DMS114 treated with DMSO at 0.1 percent for 48 hours (cell line): ENCODE measurements around the gene ZFP92.
"Not testable (repeated sequence)": the region's sequence is repeated elsewhere in the genome, so short reads cannot be mapped to it uniquely, and the experiment has no call there.

Experiments
- DNase-seq: peaks from one replicate; lab custom pipeline; 2025; ENCODE audit not compliant: unreplicated experiment; lab: John Stamatoyannopoulos, UW

ZFP92 gene

DNA sequence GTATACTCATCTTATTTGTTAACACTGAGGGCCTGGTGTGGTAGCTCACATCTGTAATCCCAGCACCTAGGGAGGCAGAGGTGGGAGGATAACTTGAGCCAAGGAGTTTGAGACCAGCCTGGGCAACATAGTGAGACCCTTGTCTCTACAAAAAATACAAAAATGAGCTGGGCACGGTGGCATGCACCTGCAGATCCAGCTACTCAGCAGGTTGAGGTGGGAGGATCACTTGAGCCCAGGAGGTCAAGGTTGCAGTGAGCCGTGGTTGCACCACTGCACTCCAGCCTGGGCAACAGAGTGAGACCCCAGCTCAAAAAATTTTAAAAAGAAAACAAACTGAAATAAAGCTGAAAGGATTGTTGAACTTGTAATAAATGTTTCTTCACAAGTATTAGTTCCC lies 26.3 kb upstream of the ZFP92 start:
- DNase-seq: not testable (repeated sequence)

DNA sequence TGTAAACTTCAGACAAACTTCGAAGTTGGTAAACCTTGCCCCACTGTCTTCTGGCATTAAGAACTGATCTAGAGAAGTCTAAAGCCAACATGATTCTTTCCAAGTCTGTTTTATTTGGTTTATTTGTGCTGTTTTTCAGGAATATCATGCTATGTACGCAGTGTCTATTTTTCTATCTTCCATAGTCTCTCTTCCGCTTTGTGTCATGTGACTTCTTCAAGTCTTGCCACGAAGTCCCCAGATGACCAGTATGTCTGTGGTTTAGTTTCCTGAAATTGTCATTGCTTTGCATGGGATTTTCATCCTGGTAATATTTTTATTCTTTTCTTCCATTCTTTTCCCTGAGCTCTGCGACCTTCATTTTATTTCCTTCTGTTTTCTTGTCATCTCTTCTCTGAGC lies 25.2 kb upstream of the ZFP92 start:
- DNase-seq: no peak

DNA sequence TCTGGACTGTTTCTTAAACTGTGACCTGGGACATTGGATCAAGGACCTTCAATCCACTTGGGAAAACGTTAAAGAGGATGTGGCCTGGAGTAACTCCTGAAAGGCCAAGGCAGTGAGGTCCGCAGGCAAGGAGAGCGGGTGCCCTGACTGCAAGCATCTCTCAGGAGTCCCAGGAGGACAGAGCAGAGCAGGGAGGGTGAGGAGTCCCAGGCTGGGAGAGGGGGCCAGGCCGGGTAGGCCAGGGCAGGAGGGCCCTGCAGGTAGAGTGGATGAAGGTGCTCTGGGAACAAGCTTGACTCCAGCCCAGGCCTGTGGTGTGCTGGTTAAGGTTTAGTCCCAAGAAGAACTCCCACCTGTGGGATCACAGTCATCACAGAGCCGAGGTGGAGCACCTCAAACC lies 23.9 kb upstream of the ZFP92 start:
- no peak for DNase-seq

DNA sequence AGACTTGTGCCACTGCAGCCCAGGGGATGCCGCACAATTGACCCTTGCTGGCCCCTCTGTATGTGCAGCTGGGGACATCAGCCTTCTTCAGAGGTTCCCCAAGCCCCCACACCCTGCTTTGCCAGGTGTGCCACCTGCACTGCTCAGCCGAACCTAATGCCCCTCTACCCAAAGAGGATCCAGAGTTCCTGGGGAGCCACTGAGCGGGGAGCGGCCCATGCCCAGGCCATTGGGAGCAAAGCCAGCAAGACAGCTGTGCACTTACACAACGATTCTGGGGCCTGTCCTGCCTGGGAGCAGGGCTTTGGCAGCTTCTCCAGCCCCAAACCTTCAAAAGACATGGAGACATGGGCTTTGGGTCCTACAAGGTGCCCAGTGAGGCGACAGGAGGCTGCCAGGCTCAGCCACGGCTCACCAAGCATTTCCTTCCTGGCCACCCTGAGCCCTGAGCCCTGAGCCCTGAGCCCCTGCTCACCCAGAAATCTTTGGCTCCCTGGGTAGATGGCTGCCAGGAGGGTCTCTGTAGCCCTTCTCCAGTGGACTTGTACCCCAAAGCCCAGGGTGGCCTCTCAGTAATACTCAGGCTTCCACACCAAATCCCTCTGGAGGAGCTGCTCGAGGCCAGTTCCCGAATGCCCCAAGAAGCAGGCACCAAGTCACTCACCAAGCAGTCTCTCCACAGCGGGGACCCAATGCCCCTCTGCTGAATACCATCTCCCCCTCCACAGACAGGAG lies 23.1 kb upstream of the ZFP92 start:
- no peak for DNase-seq

DNA sequence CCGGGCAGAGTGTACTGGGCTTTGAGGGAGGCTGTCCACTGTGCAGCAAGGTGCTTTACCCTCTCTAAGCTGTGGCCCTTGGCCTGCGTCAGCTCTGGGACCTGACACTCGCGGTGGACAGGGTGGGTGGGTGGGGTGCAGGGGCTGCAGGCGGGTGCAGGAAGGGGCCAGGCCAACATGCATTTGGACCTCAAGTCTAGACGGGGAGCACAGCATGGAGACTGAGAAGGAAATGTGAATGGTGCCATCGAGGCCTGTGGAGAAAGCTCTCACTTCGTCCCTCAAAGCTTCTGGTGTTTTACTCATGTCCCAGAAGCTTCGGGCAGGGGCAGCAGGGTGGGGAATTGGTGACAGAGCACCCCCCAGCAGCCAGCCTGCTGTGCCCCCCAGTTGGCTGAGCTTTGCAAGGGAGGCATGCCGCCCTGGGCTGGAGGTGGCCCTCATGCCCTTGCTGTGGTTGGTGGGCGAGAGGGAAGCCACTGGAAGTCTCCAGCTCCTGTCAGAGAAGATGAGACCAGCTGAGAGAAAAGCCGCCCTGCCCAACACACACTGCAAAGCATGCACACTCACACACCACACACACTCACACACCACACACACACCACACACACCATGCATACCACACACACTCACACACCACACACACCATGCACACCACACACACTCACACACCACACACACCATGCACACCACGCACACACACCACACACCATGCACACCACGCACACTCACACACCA lies 22.4 kb upstream of the ZFP92 start:
- DNase-seq: no peak

DNA sequence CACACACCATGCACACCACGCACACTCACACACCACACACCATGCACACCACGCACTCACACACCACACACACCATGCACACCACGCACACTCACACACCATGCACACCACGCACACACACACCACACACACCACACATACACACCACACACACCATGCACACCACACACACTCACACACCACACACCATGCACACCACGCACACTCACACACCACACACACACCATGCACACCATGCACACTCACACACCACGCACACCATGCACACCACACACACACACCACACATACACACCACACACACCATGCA lies 21.9 kb upstream of the ZFP92 start:
- not testable (repeated sequence) for DNase-seq

DNA sequence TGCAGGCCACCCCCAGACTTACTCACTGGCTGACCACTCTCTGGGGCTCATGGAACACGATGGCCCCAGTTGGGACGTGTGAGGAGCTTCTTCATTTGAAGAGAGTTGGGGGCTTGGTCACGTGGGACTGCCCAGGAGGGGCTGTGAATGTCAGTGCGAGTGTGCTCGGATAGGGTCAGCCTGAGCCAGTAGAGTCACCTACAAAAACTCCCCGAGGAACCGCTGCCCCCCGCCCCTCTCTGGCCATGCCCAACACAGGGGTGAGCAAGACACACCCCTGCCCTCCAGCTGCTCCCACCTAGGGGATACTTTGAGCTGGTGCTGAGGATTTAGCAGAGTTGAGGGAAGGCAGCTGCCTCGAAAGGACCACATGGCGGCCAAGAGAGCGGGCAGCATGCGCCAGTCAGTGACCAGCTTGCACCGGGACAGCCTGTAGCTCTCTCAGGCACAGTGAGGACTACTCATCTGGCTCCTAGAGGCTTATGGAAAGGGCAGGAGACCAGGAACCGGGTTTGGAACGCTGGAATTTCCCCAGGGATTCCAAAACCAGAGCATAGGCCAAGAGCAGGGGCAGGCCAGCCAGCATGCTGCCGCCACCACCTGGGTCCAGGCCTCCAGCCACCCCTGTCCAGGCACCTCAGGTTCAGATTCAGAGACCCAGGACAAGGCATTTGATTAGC lies 18.5 kb upstream of the ZFP92 start:
- no peak for DNase-seq

DNA sequence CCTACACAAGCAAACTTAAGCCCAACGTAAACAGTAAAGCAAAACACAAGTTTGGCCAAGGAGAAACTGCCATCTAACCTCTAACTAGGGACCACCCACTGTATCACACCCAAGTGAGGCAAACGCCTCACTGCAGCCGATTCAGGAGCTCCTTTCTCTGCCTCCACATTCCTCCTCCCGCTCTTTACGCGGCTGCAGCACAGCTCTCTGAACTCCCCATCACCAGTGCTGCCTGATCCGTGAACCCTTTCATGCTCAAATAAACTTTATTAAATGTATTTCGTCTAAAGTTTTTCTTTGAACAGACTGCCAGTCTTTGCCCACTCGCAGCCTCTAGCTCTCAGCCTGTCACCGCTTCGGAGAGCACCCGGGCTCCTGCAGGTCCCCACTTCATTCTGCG lies 16.7 kb upstream of the ZFP92 start:
- DNase-seq: no peak

DNA sequence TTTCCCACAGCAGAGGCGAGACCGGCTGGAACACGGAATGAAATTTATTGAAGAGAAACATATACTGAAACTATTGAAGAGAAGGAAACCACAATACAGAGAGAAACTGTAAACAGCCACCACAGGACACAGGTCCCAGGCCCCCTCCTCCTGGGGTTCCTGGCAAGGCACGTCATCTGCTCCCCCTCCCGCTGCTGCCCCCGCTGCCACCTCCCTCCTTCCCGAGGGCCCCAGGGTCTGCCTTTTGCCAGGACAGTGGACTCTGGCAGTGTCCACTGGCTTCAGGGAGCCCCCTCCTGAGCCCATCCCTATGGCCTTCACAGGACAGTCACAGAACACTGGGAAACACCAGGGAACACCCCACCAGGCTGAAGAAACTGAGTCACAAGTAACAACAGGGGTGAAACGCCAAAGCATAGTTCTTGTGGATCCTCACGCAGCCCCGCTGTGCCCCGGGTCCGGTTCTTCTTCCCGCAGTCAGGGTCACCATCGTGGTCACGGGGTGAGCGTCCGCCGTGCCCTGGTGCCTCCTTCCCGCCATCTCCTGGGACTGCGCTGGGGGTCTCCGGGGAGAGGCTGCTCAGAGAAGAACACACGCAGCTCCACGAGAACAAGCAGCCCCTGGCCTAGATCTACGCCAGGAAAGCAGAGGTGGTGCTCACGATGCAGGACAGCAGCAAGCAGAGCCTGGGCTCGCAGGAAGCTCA lies 15.5 kb upstream of the ZFP92 start:
- DNase-seq: no peak

DNA sequence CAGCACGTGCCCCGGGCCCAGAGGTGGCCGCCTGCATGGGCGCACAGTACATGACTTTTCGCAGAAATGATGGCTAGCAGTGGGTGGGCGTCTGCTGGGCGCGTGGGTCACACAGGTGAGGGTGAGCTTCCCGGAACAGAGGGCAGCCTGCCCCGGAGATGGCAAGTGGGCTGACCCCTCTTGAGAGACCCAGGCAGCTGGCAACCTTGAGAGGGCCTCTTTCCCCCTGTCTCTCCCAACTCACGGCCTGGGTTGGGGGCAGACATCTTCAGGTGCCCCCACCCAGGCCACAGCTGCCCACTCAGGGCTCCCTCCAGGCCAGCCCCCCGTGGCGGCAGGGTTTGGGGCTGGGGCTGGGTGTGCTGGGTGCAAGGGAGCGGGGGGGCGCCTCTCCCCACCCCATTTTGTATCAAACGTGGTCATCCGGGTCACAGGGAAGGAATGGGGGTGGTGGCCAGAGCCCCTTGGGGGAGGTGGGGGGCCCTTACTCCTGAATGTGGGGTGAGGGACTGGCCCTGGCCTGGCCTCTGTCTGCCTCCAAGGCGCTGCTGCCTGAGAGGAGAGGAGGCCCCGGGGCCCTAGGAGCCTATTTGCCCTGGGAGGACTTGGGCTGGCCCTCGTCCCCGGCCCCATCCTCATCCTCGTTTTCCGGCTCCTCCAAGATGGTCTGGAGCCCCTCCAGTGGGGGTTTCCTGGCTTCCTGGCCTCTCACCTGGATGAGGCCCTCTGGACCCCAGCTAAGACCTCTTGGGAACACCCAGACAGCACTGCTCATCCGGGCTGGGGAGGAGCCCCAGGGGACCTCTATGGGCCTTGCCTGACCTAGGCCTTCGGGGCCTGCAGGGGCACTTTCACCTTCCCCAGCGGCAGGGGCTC lies 14.7 kb upstream of the ZFP92 start:
- no peak for DNase-seq

DNA sequence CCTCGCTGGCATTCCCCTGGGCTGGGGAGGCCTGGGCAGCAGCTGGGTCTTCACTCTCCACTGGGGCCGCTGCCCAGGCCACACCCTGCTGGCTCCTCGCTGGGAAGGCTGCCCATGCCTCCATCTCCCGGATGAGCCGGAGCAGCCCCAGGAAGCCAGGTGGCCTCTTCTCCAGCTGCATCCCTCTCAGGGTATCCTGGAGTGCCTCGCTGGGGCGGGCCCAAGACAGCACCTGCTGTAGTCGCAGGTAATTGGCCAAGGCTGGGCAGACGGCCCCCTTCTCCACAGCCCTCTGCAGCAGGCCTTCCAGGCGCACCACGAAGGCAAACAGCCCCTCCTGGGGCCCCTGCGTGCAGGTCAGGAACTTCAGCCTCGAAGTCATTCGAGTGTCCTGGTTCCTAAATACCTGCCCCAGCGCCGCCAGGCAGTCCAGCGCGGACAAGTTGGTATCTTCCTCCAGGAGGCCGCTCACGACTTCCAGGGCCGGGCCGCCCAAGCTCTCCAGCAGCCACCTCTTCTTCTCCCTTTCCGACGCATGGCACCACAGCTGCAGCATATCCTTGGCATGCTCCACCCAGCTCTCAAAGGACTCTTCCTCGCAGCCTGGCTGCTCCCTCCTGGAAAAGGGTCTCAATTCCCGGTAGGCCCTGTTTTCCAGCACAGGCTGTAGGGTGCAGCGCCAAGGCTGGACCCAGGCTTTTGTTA lies 13.9 kb upstream of the ZFP92 start:
- no peak for DNase-seq

DNA sequence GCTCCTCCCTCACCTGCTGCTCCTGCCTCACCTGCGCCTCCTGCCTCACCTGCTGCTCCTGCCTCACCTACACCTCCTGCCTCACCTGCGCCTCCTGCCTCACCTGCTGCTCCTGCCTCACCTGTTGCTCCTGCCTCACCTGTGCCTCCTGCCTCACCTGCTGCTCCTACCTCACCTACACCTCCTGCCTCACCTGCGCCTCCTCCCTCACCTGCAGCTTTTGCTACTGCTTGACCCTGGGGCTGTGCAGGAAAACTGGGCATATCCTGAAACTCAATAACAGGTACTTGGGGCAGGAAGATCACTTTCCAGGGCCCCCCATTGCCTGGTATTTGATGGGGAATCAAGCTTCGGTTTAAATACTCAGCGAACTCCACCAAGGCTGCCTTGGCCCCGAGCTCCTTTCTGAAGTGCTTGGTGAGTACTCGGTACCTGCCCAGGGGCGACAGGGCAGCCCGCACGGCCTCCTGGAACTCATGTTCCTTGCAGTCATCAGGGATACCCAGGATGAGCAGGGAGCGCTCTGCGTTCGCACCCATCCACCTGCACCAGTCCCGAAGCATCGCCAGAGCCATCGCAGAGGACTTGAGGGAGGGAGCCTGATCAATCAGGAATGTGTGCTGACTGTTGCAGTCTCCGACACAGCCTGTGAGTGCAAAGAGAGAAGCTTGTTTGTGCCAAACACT lies 12.9 kb upstream of the ZFP92 start:
- no peak for DNase-seq

DNA sequence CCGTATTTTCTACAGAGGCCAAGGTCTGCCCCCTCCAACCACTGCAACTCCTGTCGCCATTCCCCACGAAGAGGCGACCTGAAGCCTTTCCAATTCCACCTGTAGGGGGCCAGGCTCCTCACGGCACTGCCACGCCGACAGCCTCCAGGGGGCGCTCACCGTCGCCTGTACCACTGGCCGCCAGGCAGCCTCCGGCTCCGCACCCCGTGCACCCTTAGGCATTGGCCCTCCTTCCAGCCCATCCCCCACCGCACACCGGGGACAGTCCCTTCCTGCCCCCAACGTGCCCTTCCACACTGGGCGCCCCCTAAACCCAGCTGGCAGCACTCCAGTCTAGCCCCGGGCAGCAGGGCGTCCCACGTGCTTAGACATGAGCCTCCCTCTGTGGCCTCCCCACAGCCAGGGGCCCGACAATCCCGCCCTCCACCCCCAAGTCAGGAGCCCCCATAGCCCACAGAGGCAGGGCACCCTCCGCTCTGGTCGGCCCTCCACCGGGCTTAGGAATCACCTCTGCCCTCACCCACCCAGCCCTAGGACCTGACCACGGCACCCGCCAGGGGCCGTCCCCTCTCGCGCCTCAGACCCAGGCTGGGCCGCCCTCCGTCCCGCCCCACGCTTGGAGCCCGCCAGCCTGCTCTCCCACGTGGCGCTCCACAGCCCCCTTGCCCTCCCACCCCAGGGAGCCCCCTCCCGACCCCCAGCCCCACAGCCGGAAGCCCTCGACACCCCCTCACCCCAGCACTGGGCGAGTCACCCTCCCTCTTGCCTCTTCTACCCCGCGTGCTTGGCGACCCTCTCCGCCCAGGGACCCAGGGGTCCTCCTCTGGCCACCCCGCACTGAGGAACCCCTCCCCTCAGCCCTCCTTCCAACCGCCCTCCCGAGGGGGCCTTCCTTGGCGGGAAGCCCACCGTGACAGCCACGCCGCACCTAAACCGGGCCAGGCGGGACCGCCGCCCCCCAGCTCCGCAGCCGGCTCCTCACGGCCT lies 10.8 kb upstream of the ZFP92 start:
- no peak for DNase-seq

DNA sequence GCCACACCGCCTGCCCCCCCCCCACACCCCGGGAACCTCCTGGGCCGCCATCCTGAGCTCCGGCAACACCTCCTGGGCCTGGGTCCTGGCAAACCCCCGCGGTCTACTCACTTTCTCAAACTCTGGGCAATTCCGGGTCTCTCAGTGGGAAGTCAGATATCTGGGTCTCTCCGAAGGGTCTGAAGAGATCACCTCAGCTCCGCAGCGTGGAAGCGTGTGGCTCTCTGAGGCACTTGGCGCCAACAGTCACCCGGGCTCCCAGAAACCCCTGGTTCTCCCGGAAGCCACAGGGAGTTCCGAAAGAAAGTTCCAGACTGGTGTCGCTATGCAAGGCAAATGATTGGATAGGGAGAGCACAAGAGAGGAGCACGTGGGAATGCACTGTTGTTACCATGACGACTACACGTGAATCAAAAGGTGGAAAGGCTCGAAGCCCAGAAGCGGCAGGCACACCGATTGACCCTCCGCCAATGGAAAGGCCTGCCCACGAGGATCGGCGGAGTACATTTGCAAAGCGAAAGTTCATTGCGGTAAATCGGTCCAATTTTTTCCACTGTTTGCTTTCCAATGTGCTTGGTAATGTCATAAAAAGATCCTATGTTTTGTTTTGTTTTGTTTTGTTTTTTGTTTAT lies 10.0 kb upstream of the ZFP92 start, which contains the start of gene PNMA6E:
TSS of gene PNMA6E (minus strand) at position 218 of the 632 bp plus-strand sequence. CDS start 2,501 bp downstream, outside the sequence.
- DNase-seq: no peak

DNA sequence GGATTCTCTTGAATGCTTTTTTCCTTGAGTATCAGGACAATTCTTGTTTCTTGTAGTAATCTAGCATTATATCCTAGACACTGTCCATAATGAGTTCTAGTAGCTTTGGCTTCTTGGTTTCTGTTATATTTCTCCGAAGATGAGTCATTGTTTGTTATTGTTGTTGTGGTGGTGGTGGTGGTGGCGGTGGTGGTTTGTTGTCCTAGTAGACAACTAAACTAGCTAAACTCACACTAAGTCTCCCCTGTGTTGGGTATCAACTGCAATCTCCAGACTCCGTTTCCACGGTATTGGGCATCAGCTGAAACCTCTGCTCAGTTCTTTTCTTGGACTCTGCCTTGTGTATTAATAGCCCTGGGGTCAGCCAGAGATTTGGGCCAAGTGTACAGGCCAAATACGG lies 6.9 kb upstream of the ZFP92 start:
- not testable (repeated sequence) for DNase-seq

DNA sequence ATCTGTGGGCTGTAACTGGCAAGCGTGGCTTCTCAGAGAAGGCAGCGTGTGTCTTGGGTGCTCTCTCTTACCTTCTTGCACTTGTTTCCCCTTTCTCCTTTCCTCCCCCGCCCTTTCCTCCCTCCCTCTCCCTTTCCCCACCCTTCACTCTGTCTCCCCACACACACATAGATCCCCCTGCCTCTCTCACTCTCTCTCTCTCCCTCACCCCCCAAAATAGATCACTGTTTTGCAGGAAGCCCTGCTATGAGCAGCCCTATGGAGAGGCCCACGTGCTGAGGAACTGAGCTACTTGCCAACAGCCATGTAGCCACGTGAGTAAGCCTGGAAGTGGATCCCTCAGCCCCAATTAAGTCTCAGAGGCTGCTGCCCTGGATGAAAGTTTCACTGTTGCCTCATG lies 5.8 kb upstream of the ZFP92 start:
- no peak for DNase-seq

DNA sequence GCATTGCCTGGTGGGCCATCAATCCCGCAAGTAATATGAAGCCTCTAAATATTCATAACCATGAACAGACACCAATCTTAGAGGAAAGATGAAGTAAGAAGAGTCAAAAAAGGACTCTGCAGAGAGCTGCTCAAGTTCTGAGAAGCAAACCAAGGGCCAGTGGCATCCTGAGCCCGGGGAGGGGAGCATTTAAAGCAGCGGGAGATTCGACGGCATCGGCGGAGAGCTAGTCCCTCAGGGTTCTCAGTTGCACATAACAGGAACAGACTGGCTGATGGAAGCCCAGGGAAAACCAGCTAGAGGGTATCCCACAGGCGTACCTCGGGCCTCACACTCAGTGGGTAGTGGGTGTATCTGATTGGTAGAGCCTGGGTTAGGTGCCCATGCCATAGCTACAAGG lies 5.3 kb upstream of the ZFP92 start:
- DNase-seq: no peak

DNA sequence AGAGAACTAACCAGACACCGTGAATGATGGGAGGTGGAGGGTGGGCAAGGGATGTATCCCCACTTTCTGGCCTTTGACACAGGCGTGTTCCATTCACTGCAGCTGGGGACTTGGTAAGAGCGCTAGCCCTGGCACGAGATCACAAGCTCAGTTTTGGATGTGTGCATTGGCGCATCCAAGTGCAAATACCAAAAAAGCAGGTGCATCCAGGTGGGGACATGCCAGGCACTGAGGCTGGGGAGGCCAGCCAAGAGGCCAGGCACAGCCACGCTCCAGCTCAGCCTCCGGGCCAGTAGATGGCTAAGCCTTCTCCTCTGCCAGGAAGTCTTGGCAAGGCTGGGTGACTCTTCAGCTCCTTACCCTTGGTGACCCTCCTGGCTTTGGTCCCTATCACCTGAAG lies 4.4 kb upstream of the ZFP92 start:
- DNase-seq: no peak
